Spleen (tissue), 11 donors: ENCODE data around the gene CDKN1B. TPM values are rescaled to one million over a fixed set of nuclear protein-coding genes. Genes with fewer than 3 reads are reported as not detected.
A peak's percentile ranks its signal among the peaks of the same experiment; 100 is the strongest.

Source experiments
- DNase-seq: peaks from one replicate; pipeline ENCODE4 v3.0.0-alpha.2; 2020
- H3K27ac ChIP-seq, 8 donors: fragments of 200-600 bp; sonication (generic) in 7 of 8; 1 replicate in 4 of 8; 2 replicates in 4 of 8; pipeline versions ENCODE4 v1.5.0 to v1.8.0; 2016 to 2021; ENCODE audit warnings: inconsistent platforms in 4 of 8, mild to moderate bottlenecking in 4 of 8, moderate library complexity in 1 of 8
- H3K27me3 ChIP-seq, 7 donors: fragments of 200-600 bp; sonication (generic) in 6 of 7; replicated peaks in 1 of 7; 1 replicate in 4 of 7; 2 replicates in 3 of 7; pipeline versions ENCODE4 v1.5.0 to v1.8.0; 2016 to 2021; ENCODE audit warnings: inconsistent platforms in 3 of 7, mild to moderate bottlenecking in 1 of 7
- H3K36me3 ChIP-seq, 6 donors: fragments of 200-600 bp; sonication (generic) in 5 of 6; 1 replicate in 4 of 6; 2 replicates in 2 of 6; pipeline versions ENCODE4 v1.5.0 to v1.8.0; 2016 to 2021; ENCODE audit warnings: inconsistent platforms in 2 of 6
- H3K4me1 ChIP-seq, 6 donors: fragments of 200-600 bp; sonication (generic) in 5 of 6; 1 replicate in 3 of 6; 2 replicates in 3 of 6; pipeline versions ENCODE4 v1.5.0 to v1.8.0; 2016 to 2021; ENCODE audit warnings: inconsistent platforms in 3 of 6
- H3K4me3 ChIP-seq, 8 donors: fragments of 200-600 bp; sonication (generic) in 7 of 8; 1 replicate in 4 of 8; 2 replicates in 4 of 8; pipeline versions ENCODE4 v1.5.0 to v1.8.0; 2016 to 2021; ENCODE audit warnings: inconsistent platforms in 4 of 8, mild to moderate bottlenecking in 4 of 8, moderate library complexity in 2 of 8
- H3K9me3 ChIP-seq, 8 donors: fragments of 200-600 bp; sonication (generic) in 7 of 8; 1 replicate in 4 of 8; 2 replicates in 4 of 8; pipeline versions ENCODE4 v1.5.0 to v1.8.0; 2016 to 2021; ENCODE audit warnings: inconsistent platforms in 4 of 8
- CTCF ChIP-seq, 11 experiments: fragments of 200-600 bp in 7 of 11; fragments of 450-650 bp in 4 of 11; sonication (generic) in 4 of 11; IDR thresholded peaks in 8 of 11; conservative IDR thresholded peaks in 3 of 11; 1 replicate in 7 of 11; 2 replicates in 4 of 11; pipeline versions ENCODE4 v1.4.0 to v1.8.0; 2016 to 2021; ENCODE audit warnings: antibody characterized with exemption in 11 of 11, inconsistent platforms in 4 of 11, mild to moderate bottlenecking in 1 of 11
- POLR2A ChIP-seq, 3 donors: fragments of 450-650 bp; IDR thresholded peaks; one replicate each; pipeline ENCODE4 v1.5.1; 2017; ENCODE audit warnings: antibody characterized with exemption in 3 of 3, mild to moderate bottlenecking in 1 of 3
- POLR2AphosphoS5 ChIP-seq, 3 donors: sonication (generic); formaldehyde crosslinking; IDR thresholded peaks; one replicate each; pipeline ENCODE4 v1.5.1; 2017; ENCODE audit warnings: antibody characterized with exemption in 3 of 3
- WGBS, 5 donors: extraction: QIAGEN DNeasy Blood & Tissue Kit in 3 of 5; methylation state at CpG; one replicate each; pipeline versions ENCODE4 v1.1.5 to v1.1.7; 2013 to 2018; 5-methylcytosine and 5-hydroxymethylcytosine counted together
- intact Hi-C: fragments of 100-400 bp; cut with DNase I; formaldehyde crosslinking; loops from one replicate; pipeline ENCODE4 v1.15.0; 2023; ENCODE audit warnings: low total_unique reads
- polyA plus RNA-seq, 3 donors: library from polyadenylated mRNA; stranded (reverse); fragments of 200-250 nt; gene quantifications; one replicate each; pipeline ENCODE4 v1.2.1, GENCODE V29; 2013
- total RNA-seq, 7 donors: library from RNA; depleted of rRNA in 3 of 7; stranded (reverse); fragments of >200 nt in 3 of 7; fragmentation: NEBNext Ultra II Directional in 4 of 7; extraction: Animal tissue kit (Norgen Biotek cat#: 25700) in 4 of 7; gene quantifications; one replicate each; pipeline versions ENCODE4 v1.1.0 to v1.2.1, GENCODE V29; 2016 to 2021
- donor health status: healthy with polysubstance abuse.
- donor health status: DM: no; HTN: no; CAD: no; lungs with moderate emphysema.
- donor health status: DM: no; HTN: no; CAD: no.
- donor health status: Bipolar disorder and iron deficiency.
- donor health status: healthy.
- donor health status: DM: no; HTN: no; CAD: no.
- donor health status: DM: yes; HTN: yes; CAD: no.

The CDKN1B gene
- total and polyA plus RNA-seq, 10 donors, result 34.9 to 95.2 (median 74.7) TPM

- no peak for DNase-seq
- H3K27ac ChIP-seq, result peak overlapping the region; percentile 99 to 100 (median 100)
- WGBS, 5 donors, result 67 to 76% (median 68%) methylated on average over 2 of the region's 2 CpGs
- TF ChIP-seq POLR2AphosphoS5 (IDR thresholded peaks at IDR 0.05), result no peak
- TF ChIP-seq POLR2A (IDR thresholded peaks at IDR 0.05), result no peak
- no peak for TF ChIP-seq CTCF (IDR thresholded peaks at IDR 0.05 in 8 of 11, conservative IDR thresholded peaks at IDR 0.05 in 3 of 11)
- intact Hi-C loops, result no loop called here
- peaks cover 0 to 37% (median 6%) of the 10 kb centered on the region in 6 donors for H3K36me3 ChIP-seq
- no peaks in the 10 kb centered on the region for H3K27me3 ChIP-seq
- H3K9me3 ChIP-seq, result no peaks in the 10 kb centered on the region
- peak overlapping the region in 6 of 8 donors; percentile 8 to 94 (median 60) for H3K4me3 ChIP-seq
- peaks cover 40 to 57% (median 48%) of the 10 kb centered on the region in 6 donors for H3K4me1 ChIP-seq
Measured at GRCh38 chr12:12721814-12722434, 4.8 kb downstream of the CDKN1B start.

- intact Hi-C loops, result no loop called here
- peak overlapping the region; percentile 99 to 100 (median 100) for H3K27ac ChIP-seq
- TF ChIP-seq CTCF (IDR thresholded peaks at IDR 0.05 in 8 of 11, conservative IDR thresholded peaks at IDR 0.05 in 3 of 11), result no peak
- no peak for TF ChIP-seq POLR2AphosphoS5 (IDR thresholded peaks at IDR 0.05)
- no peak for TF ChIP-seq POLR2A (IDR thresholded peaks at IDR 0.05)
- peak overlapping the region; percentile 8 to 94 (median 60) for H3K4me3 ChIP-seq
- H3K4me1 ChIP-seq, result peaks cover 42 to 63% (median 54%) of the 10 kb centered on the region in 6 donors
- H3K36me3 ChIP-seq, result peaks cover 0 to 37% (median 6%) of the 10 kb centered on the region in 6 donors
- no peaks in the 10 kb centered on the region for H3K27me3 ChIP-seq
- 4 to 6% (median 5%) methylated on average over 3 of the region's 3 CpGs for WGBS, 5 donors
- DNase-seq, result no peak
- no peaks in the 10 kb centered on the region for H3K9me3 ChIP-seq
Measured at GRCh38 chr12:12722435-12723148, 5.4 kb downstream of the CDKN1B start.

GRCh38 chr12:12723149-12723680 is 6.0 kb downstream of the CDKN1B start:
- H3K27ac ChIP-seq, result peak overlapping the region; percentile 99 to 100 (median 100)
- TF ChIP-seq POLR2A (IDR thresholded peaks at IDR 0.05) (no peak), CTCF (IDR thresholded peaks at IDR 0.05 in 8 of 11, conservative IDR thresholded peaks at IDR 0.05 in 3 of 11) (no peak), POLR2AphosphoS5 (IDR thresholded peaks at IDR 0.05) (no peak)
- peak overlapping the region; percentile 54 to 94 (median 60) for H3K4me3 ChIP-seq
- intact Hi-C loops, result no loop called here
- 3 to 7% (median 5%) methylated on average over 11 of the region's 11 CpGs for WGBS, 5 donors
- peaks cover 0 to 37% (median 6%) of the 10 kb centered on the region in 6 donors for H3K36me3 ChIP-seq
- no peaks in the 10 kb centered on the region for H3K27me3 ChIP-seq
- DNase-seq, result no peak
- no peaks in the 10 kb centered on the region for H3K9me3 ChIP-seq
- peaks cover 42 to 70% (median 57%) of the 10 kb centered on the region in 6 donors for H3K4me1 ChIP-seq
